ENCODE data around the gene PTBP2.

DNA sequence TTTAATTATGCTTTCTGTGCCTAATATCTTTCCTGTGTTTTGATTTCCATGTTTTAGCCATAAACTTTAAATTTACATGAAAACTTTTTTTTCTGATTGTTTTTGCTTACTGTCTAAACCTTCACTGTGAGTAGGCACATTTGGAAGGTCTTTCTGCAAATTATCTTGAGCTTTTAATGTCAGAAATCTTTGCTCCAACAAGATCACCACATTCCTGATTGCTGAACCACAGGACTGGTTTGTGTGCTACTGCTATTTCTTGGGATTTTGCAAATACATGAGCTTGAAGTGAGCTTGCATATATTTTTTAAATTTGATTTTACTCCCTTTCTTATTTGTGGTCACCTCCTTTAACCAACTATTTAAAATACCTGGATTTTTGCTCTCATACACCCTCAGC lies 61.3 kb downstream of the PTBP2 start:
- TF ChIP-seq POLR2A (IDR thresholded peaks at IDR 0.05; ENCODE audit: extremely low read depth, insufficient read length) (no peak), MYC (IDR thresholded peaks at IDR 0.05; ENCODE audit: low read depth, low read length) (no peak)
- TF ChIP-seq, protein P1, sequence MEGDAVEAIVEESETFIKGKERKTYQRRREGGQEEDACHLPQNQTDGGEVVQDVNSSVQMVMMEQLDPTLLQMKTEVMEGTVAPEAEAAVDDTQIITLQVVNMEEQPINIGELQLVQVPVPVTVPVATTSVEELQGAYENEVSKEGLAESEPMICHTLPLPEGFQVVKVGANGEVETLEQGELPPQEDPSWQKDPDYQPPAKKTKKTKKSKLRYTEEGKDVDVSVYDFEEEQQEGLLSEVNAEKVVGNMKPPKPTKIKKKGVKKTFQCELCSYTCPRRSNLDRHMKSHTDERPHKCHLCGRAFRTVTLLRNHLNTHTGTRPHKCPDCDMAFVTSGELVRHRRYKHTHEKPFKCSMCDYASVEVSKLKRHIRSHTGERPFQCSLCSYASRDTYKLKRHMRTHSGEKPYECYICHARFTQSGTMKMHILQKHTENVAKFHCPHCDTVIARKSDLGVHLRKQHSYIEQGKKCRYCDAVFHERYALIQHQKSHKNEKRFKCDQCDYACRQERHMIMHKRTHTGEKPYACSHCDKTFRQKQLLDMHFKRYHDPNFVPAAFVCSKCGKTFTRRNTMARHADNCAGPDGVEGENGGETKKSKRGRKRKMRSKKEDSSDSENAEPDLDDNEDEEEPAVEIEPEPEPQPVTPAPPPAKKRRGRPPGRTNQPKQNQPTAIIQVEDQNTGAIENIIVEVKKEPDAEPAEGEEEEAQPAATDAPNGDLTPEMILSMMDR (IDR thresholded peaks at IDR 0.05; ENCODE audit: low read depth, low read length) = no peak
- TF ChIP-seq, protein P2, sequence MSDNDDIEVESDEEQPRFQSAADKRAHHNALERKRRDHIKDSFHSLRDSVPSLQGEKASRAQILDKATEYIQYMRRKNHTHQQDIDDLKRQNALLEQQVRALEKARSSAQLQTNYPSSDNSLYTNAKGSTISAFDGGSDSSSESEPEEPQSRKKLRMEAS (IDR thresholded peaks at IDR 0.05; ENCODE audit: low read depth, low read length) = no peak

Measured in NB4 (cell line).